ENCODE data around the gene IP6K1. TPM values are rescaled to one million over a fixed set of nuclear protein-coding genes. Genes with fewer than 3 reads are reported as not detected.

IP6K1 gene
- total RNA-seq, 1 experiment from 2014 or later = 42.2 TPM

- no CpG with 5 or more reads among the region's 13 CpGs for whole genome bisulfite sequencing (ENCODE audit: extremely low coverage, insufficient read length, low lambda C conversion rate)
- no peak overlapping the region for H2AK5ac ChIP-seq (ENCODE audit: insufficient read length, low read length)
- H3K4ac ChIP-seq (ENCODE audit: low read depth, low read length) = no peak overlapping the region
- Mint-ChIP-seq H3K4me3 (no peak overlapping the region), H3K27me3 (ENCODE audit: low read depth) (no peaks in the 10 kb centered on the region), H3K4me1 (peaks cover 0 to 4% of the 10 kb centered on the region in 2 experiments; a peak in 2 of 4 replicates), H3K27ac (peak overlapping the region in 2 of 3 experiments; percentile 12 to 39; a peak in 2 of 7 replicates), H3K9me3 (no peaks in the 10 kb centered on the region), H3K36me3 (ENCODE audit: insufficient read depth in 1 of 3, low read depth in 3 of 3) (peaks cover 3 to 20% (median 8%) of the 10 kb centered on the region in 3 experiments; a peak in 5 of 7 replicates)
- no peaks in the 10 kb centered on the region for H3K9me3 ChIP-seq (ENCODE audit: control insufficient read depth, low read depth, low read length)
- no peak overlapping the region for H4K5ac ChIP-seq (ENCODE audit: insufficient read length, low read depth, low read length)
- no peaks in the 10 kb centered on the region; the same call in 1 of the 2 replicates for H3K79me2 ChIP-seq (ENCODE audit: insufficient read depth, low read length)
- H3K18ac ChIP-seq (ENCODE audit: insufficient read length, low read depth, low read length) = no peak overlapping the region
- no peak overlapping the region for H2AFZ ChIP-seq (ENCODE audit: low read length)
- H3K4me2 ChIP-seq (ENCODE audit: insufficient read depth, insufficient read length, low read length) = no peak overlapping the region
- no peak overlapping the region for H4K91ac ChIP-seq (ENCODE audit: insufficient read length, low read depth, low read length)
- H3K23ac ChIP-seq (ENCODE audit: insufficient read length, low read depth, low read length) = no peak overlapping the region
- no peak overlapping the region for H3K27ac ChIP-seq (ENCODE audit: insufficient read length, low read depth, low read length)
- no peak overlapping the region for H2BK20ac ChIP-seq (ENCODE audit: low read depth, low read length, poor library complexity, severe bottlenecking)
- no peaks in the 10 kb centered on the region for H3K23me2 ChIP-seq (ENCODE audit: insufficient read length, low read depth, low read length, poor library complexity, severe bottlenecking)
- H2BK15ac ChIP-seq (ENCODE audit: low read depth, low read length) = no peak overlapping the region
- TF ChIP-seq CTCF (conservative IDR thresholded peaks at IDR 0.05) = no peak
- H3K9ac ChIP-seq (ENCODE audit: extremely low read depth, insufficient read length, low read length) = no peak overlapping the region
- H2BK5ac ChIP-seq (ENCODE audit: insufficient read length, low read length) = no peak overlapping the region
- H3K27me3 ChIP-seq (ENCODE audit: insufficient read depth, low read length) = no peaks in the 10 kb centered on the region; the same call in 1 of the 2 replicates
- H3T11ph ChIP-seq (ENCODE audit: low read length) = no peak overlapping the region
- no peak for DNase-seq
- H2BK12ac ChIP-seq (ENCODE audit: insufficient read length, low read depth, low read length) = no peak overlapping the region
- no peak overlapping the region for H3K14ac ChIP-seq (ENCODE audit: insufficient read depth, low read length)
- H3K56ac ChIP-seq (ENCODE audit: insufficient read length, low read depth, low read length) = no peak overlapping the region
- H3K79me1 ChIP-seq (ENCODE audit: insufficient read depth, low read depth, low read length, poor library complexity, severe bottlenecking) = peaks cover 7% of the 10 kb centered on the region
- H4K8ac ChIP-seq (replicated peaks; ENCODE audit: insufficient read length, low read depth, low read length) = no peak overlapping the region
- no peaks in the 10 kb centered on the region for H4K20me1 ChIP-seq (ENCODE audit: control insufficient read depth, insufficient read depth, insufficient read length)
- H3K4me1 ChIP-seq (ENCODE audit: insufficient read depth, low read length) = no peaks in the 10 kb centered on the region
- no peak overlapping the region for H2BK120ac ChIP-seq (ENCODE audit: low read depth, low read length, poor library complexity, severe bottlenecking)
Measured at GRCh38 chr3:49747792-49748480, 38.4 kb downstream of the IP6K1 start.
